ENCODE measurements around the gene CACNA2D3.

DNA sequence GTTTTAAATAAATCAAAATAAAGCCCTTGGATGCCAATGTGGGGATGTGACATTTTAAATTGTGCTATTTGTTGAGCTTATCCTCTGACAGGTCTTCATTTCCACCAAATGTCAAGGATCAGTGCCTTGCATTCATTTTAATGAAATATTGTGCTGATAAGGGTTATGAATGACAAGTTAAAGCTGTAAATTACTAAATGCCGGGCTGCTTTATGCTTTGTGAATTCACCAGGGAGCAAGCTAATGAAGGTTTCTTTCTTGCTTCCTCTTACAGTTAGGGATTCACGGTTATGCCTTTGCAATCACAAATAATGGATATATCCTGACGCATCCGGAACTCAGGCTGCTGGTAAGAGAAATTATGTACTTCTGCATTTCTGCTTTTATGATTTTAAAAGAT is 723.8 kb downstream of the CACNA2D3 start:
- TF ChIP-seq, protein P1, sequence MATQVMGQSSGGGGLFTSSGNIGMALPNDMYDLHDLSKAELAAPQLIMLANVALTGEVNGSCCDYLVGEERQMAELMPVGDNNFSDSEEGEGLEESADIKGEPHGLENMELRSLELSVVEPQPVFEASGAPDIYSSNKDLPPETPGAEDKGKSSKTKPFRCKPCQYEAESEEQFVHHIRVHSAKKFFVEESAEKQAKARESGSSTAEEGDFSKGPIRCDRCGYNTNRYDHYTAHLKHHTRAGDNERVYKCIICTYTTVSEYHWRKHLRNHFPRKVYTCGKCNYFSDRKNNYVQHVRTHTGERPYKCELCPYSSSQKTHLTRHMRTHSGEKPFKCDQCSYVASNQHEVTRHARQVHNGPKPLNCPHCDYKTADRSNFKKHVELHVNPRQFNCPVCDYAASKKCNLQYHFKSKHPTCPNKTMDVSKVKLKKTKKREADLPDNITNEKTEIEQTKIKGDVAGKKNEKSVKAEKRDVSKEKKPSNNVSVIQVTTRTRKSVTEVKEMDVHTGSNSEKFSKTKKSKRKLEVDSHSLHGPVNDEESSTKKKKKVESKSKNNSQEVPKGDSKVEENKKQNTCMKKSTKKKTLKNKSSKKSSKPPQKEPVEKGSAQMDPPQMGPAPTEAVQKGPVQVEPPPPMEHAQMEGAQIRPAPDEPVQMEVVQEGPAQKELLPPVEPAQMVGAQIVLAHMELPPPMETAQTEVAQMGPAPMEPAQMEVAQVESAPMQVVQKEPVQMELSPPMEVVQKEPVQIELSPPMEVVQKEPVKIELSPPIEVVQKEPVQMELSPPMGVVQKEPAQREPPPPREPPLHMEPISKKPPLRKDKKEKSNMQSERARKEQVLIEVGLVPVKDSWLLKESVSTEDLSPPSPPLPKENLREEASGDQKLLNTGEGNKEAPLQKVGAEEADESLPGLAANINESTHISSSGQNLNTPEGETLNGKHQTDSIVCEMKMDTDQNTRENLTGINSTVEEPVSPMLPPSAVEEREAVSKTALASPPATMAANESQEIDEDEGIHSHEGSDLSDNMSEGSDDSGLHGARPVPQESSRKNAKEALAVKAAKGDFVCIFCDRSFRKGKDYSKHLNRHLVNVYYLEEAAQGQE (IDR thresholded peaks at IDR 0.05; ENCODE audit: borderline replicate concordance): peak; percentile 50
- TF ChIP-seq POLR2AphosphoS5 (IDR thresholded peaks at IDR 0.05): peak; percentile 99

Measured in neural cell (in vitro differentiated cells).